HCT116 (cell line): ENCODE measurements around the gene DDX10. TPM values are rescaled to one million over a fixed set of nuclear protein-coding genes. Genes with fewer than 3 reads are reported as not detected.

Experiments used
- ATAC-seq: fragments of 200-7000 bp; cut with Tn5 transposase; 2 replicates; pipeline ENCODE4 v1.9.1; 2020; ENCODE audit warnings: mild to moderate bottlenecking, moderate library complexity
- BruUV-seq: library from RNA; stranded (reverse); fragments of 400-500 nt; replicated peaks from 2 replicates; lab custom pipeline; 2021; lab: Mats Ljungman, UMichigan
- CTCF ChIA-PET: fragments of 300-600 bp; sonication (Branson Sonifier 250); formaldehyde crosslinking; loops from one replicate; lab custom pipeline; 2021; ENCODE audit warnings: antibody characterized with exemption; lab: Charles Lee
- POLR2A ChIA-PET: fragments of 300-600, 350-600 bp; sonication (Branson Sonifier 250); formaldehyde crosslinking; loops from one replicate; lab custom pipeline; 2021; ENCODE audit warnings: antibody characterized with exemption; lab: Charles Lee
- RAD21 ChIA-PET, 2 experiments: fragments of 300-600 bp; sonication (Branson Sonifier 250); formaldehyde crosslinking; loops; one replicate each; lab custom pipeline; 2023; ENCODE audit warnings: low total read pairs in 2 of 2; ENCODE audit not compliant: uncharacterized antibody in 2 of 2, unreplicated experiment in 2 of 2, low non-redundant PET in 1 of 2; lab: Charles Lee
- DNase-seq: peaks from one replicate; pipeline ENCODE4 v3.0.0-alpha.2; 2010; ENCODE audit warnings: low read depth, low spot score
- H2AFZ ChIP-seq: fragments of 200-600 bp; shearing (Covaris generic), sonication (generic); 2 replicates; pipeline ENCODE4 v1.6.1; 2017; ENCODE audit warnings: low read depth, mixed run types, mixed read lengths, antibody characterized with exemption, low read length; ENCODE audit not compliant: poor library complexity, severe bottlenecking
- H3K27ac ChIP-seq: 2 replicates; pipeline ENCODE4 v1.5.1; 2012; ENCODE audit warnings: low read depth, low read length
- H3K27me3 ChIP-seq: fragments of 200-600 bp; sonication (generic); 2 replicates; pipeline ENCODE4 v1.6.1; 2016; ENCODE audit warnings: mixed run types, low read length, mixed read lengths; ENCODE audit not compliant: insufficient read depth
- H3K36me3 ChIP-seq, 2 experiments: fragments of 200-500 bp in 1 of 2; fragments of 200-600 bp in 1 of 2; sonication (Bioruptor generic) in 1 of 2; sonication (generic) in 1 of 2; 2 replicates each; pipeline versions ENCODE4 v1.5.1 to v1.6.1; 2014 to 2016; ENCODE audit warnings: low read length in 2 of 2, inconsistent platforms in 1 of 2, mixed read lengths in 1 of 2, mixed run types in 1 of 2; ENCODE audit not compliant: insufficient read depth in 2 of 2, control insufficient read depth in 1 of 2
- H3K4me1 ChIP-seq, 2 experiments: fragments of 200-600 bp in 1 of 2; sonication (generic) in 1 of 2; 2 replicates each; pipeline versions ENCODE4 v1.5.1 to v1.6.1; 2012 to 2017; ENCODE audit warnings: low read length in 2 of 2, inconsistent platforms in 1 of 2, mild to moderate bottlenecking in 1 of 2, mixed read lengths in 1 of 2, mixed run types in 1 of 2, moderate library complexity in 1 of 2; ENCODE audit not compliant: insufficient read depth in 2 of 2, control insufficient read depth in 1 of 2
- H3K4me2 ChIP-seq: fragments of 200-600 bp; sonication (generic); 2 replicates; pipeline ENCODE4 v1.6.1; 2017; ENCODE audit warnings: mixed run types, low read length, mixed read lengths
- H3K4me3 ChIP-seq, 2 experiments: fragments of 200-600 bp in 1 of 2; sonication (generic) in 1 of 2; replicated peaks in 1 of 2; 2 replicates each; pipeline ENCODE4 v1.5.1; 2011 to 2016; ENCODE audit warnings: low read length in 2 of 2, control low read depth in 1 of 2, low read depth in 1 of 2, mild to moderate bottlenecking in 1 of 2, mixed read lengths in 1 of 2, mixed run types in 1 of 2
- H3K79me2 ChIP-seq: fragments of 200-600 bp; sonication (generic); 2 replicates; pipeline ENCODE4 v1.6.1; 2017; ENCODE audit warnings: mild to moderate bottlenecking, mixed run types, low read length, moderate library complexity, mixed read lengths; ENCODE audit not compliant: insufficient read depth
- H3K9ac ChIP-seq: fragments of 200-600 bp; sonication (generic); 2 replicates; pipeline ENCODE4 v1.6.1; 2016; ENCODE audit warnings: low read length, mixed read lengths
- H3K9me2 ChIP-seq: fragments of 200-600 bp; sonication (generic), shearing (Covaris generic); 2 replicates; pipeline ENCODE4 v1.6.1; 2017; ENCODE audit warnings: mixed run types, mild to moderate bottlenecking, moderate library complexity; ENCODE audit not compliant: insufficient read depth
- H3K9me3 ChIP-seq, 2 experiments: fragments of 200-500 bp in 1 of 2; fragments of 200-600 bp in 1 of 2; sonication (Bioruptor generic) in 1 of 2; sonication (generic) in 1 of 2; 2 replicates each; pipeline ENCODE4 v1.6.1; 2014 to 2017; ENCODE audit warnings: low read length in 2 of 2, mixed read lengths in 2 of 2, inconsistent platforms in 1 of 2, low read depth in 1 of 2, mild to moderate bottlenecking in 1 of 2, mixed run types in 1 of 2, moderate library complexity in 1 of 2; ENCODE audit not compliant: control insufficient read depth in 1 of 2, insufficient read depth in 1 of 2
- H4K20me1 ChIP-seq: fragments of 200-600 bp; sonication (generic), shearing (Covaris generic); 2 replicates; pipeline ENCODE4 v1.6.1; 2017; ENCODE audit warnings: mixed run types, mild to moderate bottlenecking, moderate library complexity; ENCODE audit not compliant: insufficient read depth
- CBX3 ChIP-seq: IDR thresholded peaks from 2 replicates; pipeline ENCODE4 v1.6.1; 2012; ENCODE audit warnings: low read depth
- CEBPB ChIP-seq: IDR thresholded peaks from 2 replicates; pipeline ENCODE4 v1.6.1; 2012; ENCODE audit warnings: low read depth
- CTCF ChIP-seq, 3 experiments: fragments of 200-600 bp in 1 of 3; sonication (generic) in 1 of 3; IDR thresholded peaks in 2 of 3; conservative IDR thresholded peaks in 1 of 3; 2 replicates each; pipeline ENCODE4 v1.5.1; 2012 to 2017; ENCODE audit warnings: low read depth in 2 of 3, low read length in 2 of 3, antibody characterized with exemption in 1 of 3, borderline replicate concordance in 1 of 3, control low read depth in 1 of 3, mild to moderate bottlenecking in 1 of 3, mixed read lengths in 1 of 3, mixed run types in 1 of 3, moderate library complexity in 1 of 3; ENCODE audit not compliant: insufficient read depth in 1 of 3
- ELF1 ChIP-seq: IDR thresholded peaks from 2 replicates; pipeline ENCODE4 v1.6.1; 2012; ENCODE audit warnings: low read depth, borderline replicate concordance
- EZH2phosphoT487 ChIP-seq: fragments of 200-600 bp; IDR thresholded peaks from 2 replicates; pipeline ENCODE4 v1.6.1; 2018; ENCODE audit warnings: antibody characterized with exemption, borderline replicate concordance
- FOSL1 ChIP-seq: IDR thresholded peaks from 2 replicates; pipeline ENCODE4 v1.6.1; 2012; ENCODE audit warnings: low read depth
- MAX ChIP-seq: IDR thresholded peaks from 2 replicates; pipeline ENCODE4 v1.6.1; 2012
- POLR2A ChIP-seq: IDR thresholded peaks from 2 replicates; pipeline ENCODE4 v1.7.0; 2011; ENCODE audit warnings: borderline replicate concordance; ENCODE audit not compliant: insufficient read depth, insufficient read length; ENCODE audit errors: extremely low read depth
- POLR2AphosphoS5 ChIP-seq: IDR thresholded peaks from 2 replicates; pipeline ENCODE4 v1.6.1; 2011; ENCODE audit warnings: mild to moderate bottlenecking, low read depth, low read length, moderate library complexity
- RAD21 ChIP-seq: IDR thresholded peaks from 2 replicates; pipeline ENCODE4 v1.6.1; 2012; ENCODE audit warnings: low read depth, mild to moderate bottlenecking
- REST ChIP-seq: IDR thresholded peaks from 2 replicates; pipeline ENCODE4 v1.6.1; 2012; ENCODE audit warnings: low read depth
- SIN3A ChIP-seq: IDR thresholded peaks from 2 replicates; pipeline ENCODE4 v1.6.1; 2012; ENCODE audit warnings: low read depth
- SP1 ChIP-seq: IDR thresholded peaks from 2 replicates; pipeline ENCODE4 v1.6.1; 2012; ENCODE audit warnings: low read depth
- SRF ChIP-seq: IDR thresholded peaks from 2 replicates; pipeline ENCODE4 v1.6.1; 2012; ENCODE audit warnings: low read depth
- TCF7L2 ChIP-seq: IDR thresholded peaks from 2 replicates; pipeline ENCODE4 v1.7.0; 2011; ENCODE audit warnings: borderline replicate concordance, inconsistent platforms; ENCODE audit not compliant: insufficient read depth, insufficient read length; ENCODE audit errors: extremely low read depth
- YY1 ChIP-seq: IDR thresholded peaks from 2 replicates; pipeline ENCODE4 v1.6.1; 2011; ENCODE audit warnings: low read length, low read depth, moderate library complexity, mild to moderate bottlenecking; ENCODE audit not compliant: insufficient replicate concordance; ENCODE audit errors: extremely low read depth
- ZBTB33 ChIP-seq: IDR thresholded peaks from 2 replicates; pipeline ENCODE4 v1.6.1; 2011; ENCODE audit warnings: mild to moderate bottlenecking, low read length, moderate library complexity; ENCODE audit not compliant: insufficient replicate concordance; ENCODE audit errors: extremely low read depth
- ZNF274 ChIP-seq: fragments of 200-500 bp; sonication (Bioruptor generic); IDR thresholded peaks from 2 replicates; pipeline ENCODE4 v1.6.1; 2014; ENCODE audit warnings: mild to moderate bottlenecking, low read depth, low read length, inconsistent platforms
- intact Hi-C: fragments of 100-400 bp; cut with micrococcal nuclease; formaldehyde crosslinking; loops from 2 replicates; pipeline ENCODE4 v1.10.0; 2022
- total RNA-seq: library from RNA; stranded (reverse); gene quantifications from one replicate; pipeline ENCODE4 v1.2.1, GENCODE V29; 2021; ENCODE audit not compliant: unreplicated experiment

Gene DDX10
- total RNA-seq, 1 experiment from 2014 or later: 66.5 TPM

GRCh38 chr11:108698844-108699642 lies 34.2 kb downstream of the DDX10 start:
- no peak for ATAC-seq
- Histone ChIP-seq H4K20me1 (no peaks in the 10 kb centered on the region), H3K79me2 (peaks cover 21% of the 10 kb centered on the region), H3K4me1 (peaks cover 2 to 12% of the 10 kb centered on the region in 2 experiments; a peak in 3 of 4 replicates), H3K36me3 (peaks cover 2 to 20% of the 10 kb centered on the region in 2 experiments; a peak in 3 of 4 replicates), H3K4me3 (no peak overlapping the region), H3K9me3 (no peaks in the 10 kb centered on the region), H2AFZ (no peak overlapping the region), H3K9ac (no peak overlapping the region), H3K4me2 (no peak overlapping the region), H3K9me2 (no peaks in the 10 kb centered on the region), H3K27ac (no peak overlapping the region), H3K27me3 (no peaks in the 10 kb centered on the region)
- intact Hi-C loops: loop anchor here (1.0 to 5.0 kb wide), 6 partner anchors 172 to 1240 kb away; no protein-coding TSS in a partner anchor
- ChIA-PET POLR2A (no interaction called here), RAD21 (no interaction called here), CTCF (interaction anchor here (0.6 to 2.6 kb wide), 4 partner anchors 172 to 1199 kb away, joined by 3 to 23 read pairs (median 8); no protein-coding TSS in a partner anchor)
- no TSS peak for BruUV-seq
- no peak for DNase-seq
- no peak for TF ChIP-seq POLR2A
- no peak for TF ChIP-seq RAD21
- no peak for TF ChIP-seq CBX3
- no peak for TF ChIP-seq ZNF274
- TF ChIP-seq REST: no peak
- TF ChIP-seq POLR2AphosphoS5: no peak
- no peak for TF ChIP-seq FOSL1
- TF ChIP-seq TCF7L2: no peak
- no peak for TF ChIP-seq SP1
- no peak for TF ChIP-seq MAX
- no peak for TF ChIP-seq CEBPB
- TF ChIP-seq YY1: no peak
- TF ChIP-seq CTCF (IDR thresholded peaks at IDR 0.05 in 2 of 3, conservative IDR thresholded peaks at IDR 0.05 in 1 of 3; ENCODE audit: borderline replicate concordance in 1 of 3, insufficient read depth in 1 of 3, low read depth in 2 of 3, low read length in 2 of 3): no peak
- no peak for TF ChIP-seq SRF
- TF ChIP-seq ZBTB33: no peak
- TF ChIP-seq EZH2phosphoT487: no peak
- no peak for TF ChIP-seq ELF1
- TF ChIP-seq SIN3A: no peak
